Caco-2 (cell line): ENCODE data around the gene ALK. TPM values are rescaled to one million over a fixed set of nuclear protein-coding genes. Genes with fewer than 3 reads are reported as not detected.

Source experiments
- BruUV-seq: library from RNA; stranded (reverse); fragments of 400-500 nt; replicated peaks from 2 replicates; lab custom pipeline; 2021; lab: Mats Ljungman, UMichigan
- CTCF ChIA-PET: fragments of 300-600 bp; sonication (Branson Sonifier 250); formaldehyde crosslinking; loops from one replicate; lab custom pipeline; 2022; ENCODE audit warnings: antibody characterized with exemption; lab: Charles Lee
- POLR2A ChIA-PET: fragments of 300-600 bp; sonication (Branson Sonifier 250); formaldehyde crosslinking; loops from one replicate; lab custom pipeline; 2022; ENCODE audit warnings: antibody characterized with exemption; lab: Charles Lee
- DNase-seq, 2 experiments: peaks; one replicate each; pipeline versions ENCODE4 v3.0.0 to v3.0.0-alpha.2; 2020 to 2022
- H3K27me3 ChIP-seq: replicated peaks from 2 replicates; pipeline ENCODE4 v1.6.0; 2011; ENCODE audit warnings: low read length; ENCODE audit not compliant: control insufficient read depth, insufficient read depth
- H3K36me3 ChIP-seq: 2 replicates; pipeline ENCODE4 v1.5.1; 2011; ENCODE audit warnings: low read length; ENCODE audit not compliant: control insufficient read depth, insufficient read depth
- H3K4me1 ChIP-seq: fragments of 250-450 bp; sonication (Bioruptor Pico); 2 replicates; pipeline ENCODE4 v1.5.1; 2020; ENCODE audit warnings: mild to moderate bottlenecking
- H3K4me3 ChIP-seq: 2 replicates; pipeline ENCODE4 v1.5.1; 2011; ENCODE audit warnings: low read depth, mild to moderate bottlenecking, control low read depth, low read length
- H3K9me3 ChIP-seq: fragments of 250-450 bp; sonication (Bioruptor Pico); 2 replicates; pipeline ENCODE4 v1.5.1; 2020; ENCODE audit warnings: mild to moderate bottlenecking, moderate library complexity
- H3K27ac Mint-ChIP-seq: one replicate; pipeline ENCODE4 v1.8.0; 2022; ENCODE audit warnings: mixed read lengths; ENCODE audit not compliant: unreplicated experiment
- H3K27me3 Mint-ChIP-seq: one replicate; pipeline ENCODE4 v1.8.0; 2022; ENCODE audit warnings: mixed read lengths; ENCODE audit not compliant: insufficient read depth, unreplicated experiment
- H3K36me3 Mint-ChIP-seq: one replicate; pipeline ENCODE4 v1.8.0; 2022; ENCODE audit warnings: mild to moderate bottlenecking, mixed read lengths; ENCODE audit not compliant: insufficient read depth, unreplicated experiment
- H3K4me1 Mint-ChIP-seq: one replicate; pipeline ENCODE4 v1.8.0; 2022; ENCODE audit warnings: low read depth, mixed read lengths; ENCODE audit not compliant: unreplicated experiment
- H3K4me3 Mint-ChIP-seq: one replicate; pipeline ENCODE4 v1.8.0; 2022; ENCODE audit warnings: mild to moderate bottlenecking, moderate library complexity, mixed read lengths; ENCODE audit not compliant: unreplicated experiment
- H3K9me3 Mint-ChIP-seq: one replicate; pipeline ENCODE4 v1.8.0; 2022; ENCODE audit warnings: mixed read lengths; ENCODE audit not compliant: unreplicated experiment
- intact Hi-C: fragments of 100-400 bp; cut with micrococcal nuclease; formaldehyde crosslinking; loops from one replicate; pipeline ENCODE4 v1.10.0; 2022; ENCODE audit not compliant: unreplicated experiment
- total RNA-seq: library from RNA; stranded (reverse); gene quantifications from 2 replicates; pipeline ENCODE4 v1.2.3, GENCODE V29; 2022
- TF ChIP-seq, protein P1 (sequence below), 2 experiments: fragments of 200-600 bp in 1 of 2; IDR thresholded peaks; 1 replicate in 1 of 2; 2 replicates in 1 of 2; pipeline versions ENCODE4 v1.5.1 to v1.8.0; 2011 to 2022; ENCODE audit warnings: antibody characterized with exemption in 1 of 2, control low read depth in 1 of 2, inconsistent platforms in 1 of 2, low read depth in 1 of 2, low read length in 1 of 2, mild to moderate bottlenecking in 1 of 2, moderate library complexity in 1 of 2; ENCODE audit not compliant: insufficient read depth in 1 of 2, severe bottlenecking in 1 of 2, unreplicated experiment in 1 of 2

ALK gene
- total RNA-seq, 1 experiment from 2014 or later, result 0.11 TPM

DNA sequence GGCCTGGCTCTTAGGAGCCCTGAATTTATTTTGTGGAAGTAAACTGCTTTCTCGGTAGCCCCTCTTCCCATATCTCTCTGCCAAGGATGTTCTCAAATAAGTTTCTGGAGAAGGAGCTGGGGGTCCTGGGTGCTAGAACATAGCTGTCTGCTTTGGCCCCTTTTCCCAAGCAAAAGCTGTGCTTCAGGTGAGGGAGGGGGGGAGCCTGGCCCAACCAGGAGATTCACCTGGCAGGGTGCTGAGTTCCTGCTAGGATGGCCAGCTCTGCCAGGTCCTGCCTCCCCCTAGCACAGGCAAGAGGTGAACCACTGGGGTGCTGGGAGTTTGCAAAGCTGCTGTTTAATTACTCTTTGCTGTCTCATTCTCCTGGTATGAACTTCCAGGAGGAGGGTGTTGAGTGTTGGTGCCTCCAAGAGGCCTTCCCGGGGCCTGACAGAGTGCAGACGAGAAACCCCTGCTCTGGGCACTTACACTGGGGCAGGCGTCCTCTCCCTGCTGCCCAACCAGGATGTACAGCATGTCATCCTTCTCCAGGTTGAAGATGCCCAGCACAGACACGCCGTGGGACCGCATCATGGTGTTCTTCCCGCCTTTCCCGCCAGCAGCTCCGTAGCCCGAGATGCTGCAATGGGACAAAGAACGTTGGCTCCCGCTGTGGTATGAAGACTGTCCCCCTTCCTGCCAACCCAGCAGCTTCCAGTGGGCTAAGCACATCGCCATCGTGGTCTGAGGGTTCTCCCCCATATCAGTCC lies 682.0 kb downstream of the ALK start:
- no peak overlapping the region for H3K27ac Mint-ChIP-seq
- intact Hi-C loops, result no loop called here
- no TSS peak for BruUV-seq
- TF ChIP-seq, protein P1, sequence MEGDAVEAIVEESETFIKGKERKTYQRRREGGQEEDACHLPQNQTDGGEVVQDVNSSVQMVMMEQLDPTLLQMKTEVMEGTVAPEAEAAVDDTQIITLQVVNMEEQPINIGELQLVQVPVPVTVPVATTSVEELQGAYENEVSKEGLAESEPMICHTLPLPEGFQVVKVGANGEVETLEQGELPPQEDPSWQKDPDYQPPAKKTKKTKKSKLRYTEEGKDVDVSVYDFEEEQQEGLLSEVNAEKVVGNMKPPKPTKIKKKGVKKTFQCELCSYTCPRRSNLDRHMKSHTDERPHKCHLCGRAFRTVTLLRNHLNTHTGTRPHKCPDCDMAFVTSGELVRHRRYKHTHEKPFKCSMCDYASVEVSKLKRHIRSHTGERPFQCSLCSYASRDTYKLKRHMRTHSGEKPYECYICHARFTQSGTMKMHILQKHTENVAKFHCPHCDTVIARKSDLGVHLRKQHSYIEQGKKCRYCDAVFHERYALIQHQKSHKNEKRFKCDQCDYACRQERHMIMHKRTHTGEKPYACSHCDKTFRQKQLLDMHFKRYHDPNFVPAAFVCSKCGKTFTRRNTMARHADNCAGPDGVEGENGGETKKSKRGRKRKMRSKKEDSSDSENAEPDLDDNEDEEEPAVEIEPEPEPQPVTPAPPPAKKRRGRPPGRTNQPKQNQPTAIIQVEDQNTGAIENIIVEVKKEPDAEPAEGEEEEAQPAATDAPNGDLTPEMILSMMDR (IDR thresholded peaks at IDR 0.05; ENCODE audit: insufficient read depth in 1 of 2, low read depth in 1 of 2, low read length in 1 of 2, severe bottlenecking in 1 of 2, unreplicated experiment in 1 of 2), result no peak
- DNase-seq, result no peak
- peaks cover 24% of the 10 kb centered on the region for H3K27me3 Mint-ChIP-seq
- no peaks in the 10 kb centered on the region; the same call in none of the 2 replicates for H3K27me3 ChIP-seq
- H3K9me3 Mint-ChIP-seq, result no peaks in the 10 kb centered on the region
- H3K4me1 ChIP-seq, result no peaks in the 10 kb centered on the region
- no peak overlapping the region for H3K4me3 ChIP-seq
- H3K36me3 ChIP-seq, result no peaks in the 10 kb centered on the region
- ChIA-PET CTCF (interaction anchor here (0.8 to 1.1 kb wide), 2 partner anchors 54 to 180 kb away, joined by 3 read pairs; no protein-coding TSS in a partner anchor), POLR2A (no interaction called here)
- no peaks in the 10 kb centered on the region for H3K9me3 ChIP-seq
- no peak overlapping the region for H3K4me3 Mint-ChIP-seq
- H3K4me1 Mint-ChIP-seq, result no peaks in the 10 kb centered on the region
- no peaks in the 10 kb centered on the region for H3K36me3 Mint-ChIP-seq

DNA sequence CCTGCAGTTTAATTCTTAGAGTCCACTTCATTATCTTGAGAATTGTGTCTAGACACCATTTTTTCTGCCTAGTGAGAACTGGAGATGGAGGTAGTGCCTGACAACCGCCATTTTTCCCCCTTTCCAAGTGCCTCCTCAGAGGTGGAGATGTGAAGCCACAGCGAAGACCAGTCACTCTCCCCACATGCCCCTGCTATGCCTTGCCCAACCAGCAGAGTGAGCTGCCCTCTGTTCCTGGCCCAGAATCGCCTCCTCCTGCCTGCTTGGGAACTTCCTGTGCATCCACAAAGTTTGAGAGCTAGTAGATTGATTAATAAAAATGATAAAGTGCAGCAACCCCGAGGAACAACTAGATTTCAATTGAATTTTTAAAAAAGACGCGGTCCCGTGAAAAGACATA lies 682.9 kb downstream of the ALK start:
- Histone ChIP-seq H3K4me1 (no peaks in the 10 kb centered on the region), H3K27me3 (no peaks in the 10 kb centered on the region; the same call in none of the 2 replicates), H3K9me3 (no peaks in the 10 kb centered on the region), H3K36me3 (no peaks in the 10 kb centered on the region), H3K4me3 (no peak overlapping the region)
- Mint-ChIP-seq H3K4me1 (peaks cover 5% of the 10 kb centered on the region), H3K36me3 (no peaks in the 10 kb centered on the region), H3K27ac (no peak overlapping the region), H3K4me3 (no peak overlapping the region), H3K27me3 (peaks cover 30% of the 10 kb centered on the region), H3K9me3 (no peaks in the 10 kb centered on the region)
- ChIA-PET POLR2A (no interaction called here), CTCF (interaction anchor here (0.8 to 1.1 kb wide), 2 partner anchors 55 to 179 kb away, joined by 3 read pairs; no protein-coding TSS in a partner anchor)
- no TSS peak for BruUV-seq
- TF ChIP-seq, protein P1 (IDR thresholded peaks at IDR 0.05; ENCODE audit: insufficient read depth in 1 of 2, low read depth in 1 of 2, low read length in 1 of 2, severe bottlenecking in 1 of 2, unreplicated experiment in 1 of 2), result peak; percentile 43 to 77
- DNase-seq, result peak in 1 of 2 experiments; percentile 53
- intact Hi-C loops, result loop anchor here (1.0 kb wide), 1 partner anchor 603 kb away; no protein-coding TSS in a partner anchor

GRCh38 chr2:29236074-29236473 lies 685.3 kb downstream of the ALK start:
- H3K27me3 Mint-ChIP-seq, result peaks cover 27% of the 10 kb centered on the region
- intact Hi-C loops, result no loop called here
- ChIA-PET CTCF (no interaction called here), POLR2A (no interaction called here)
- no peak for DNase-seq
- Histone ChIP-seq H3K9me3 (no peaks in the 10 kb centered on the region), H3K27me3 (no peaks in the 10 kb centered on the region; the same call in none of the 2 replicates), H3K36me3 (no peaks in the 10 kb centered on the region), H3K4me3 (no peak overlapping the region), H3K4me1 (no peaks in the 10 kb centered on the region)
- no peak overlapping the region for H3K27ac Mint-ChIP-seq
- no peak overlapping the region for H3K4me3 Mint-ChIP-seq
- BruUV-seq, result no TSS peak
- TF ChIP-seq, protein P1 (IDR thresholded peaks at IDR 0.05; ENCODE audit: insufficient read depth in 1 of 2, low read depth in 1 of 2, low read length in 1 of 2, severe bottlenecking in 1 of 2, unreplicated experiment in 1 of 2), result no peak
- H3K9me3 Mint-ChIP-seq, result no peaks in the 10 kb centered on the region
- H3K4me1 Mint-ChIP-seq, result peaks cover 7% of the 10 kb centered on the region
- no peaks in the 10 kb centered on the region for H3K36me3 Mint-ChIP-seq
